Colonic mucosa (tissue), 4 donors: ENCODE results near the gene ARHGAP22. TPM values are rescaled to one million over a fixed set of nuclear protein-coding genes. Genes with fewer than 3 reads are reported as not detected.

Experiments
- DNase-seq: peaks from one replicate; pipeline ENCODE4 v3.0.0-alpha.2; 2020
- H3K27ac ChIP-seq: fragments of 200-600 bp; one replicate; pipeline ENCODE4 v1.8.0; 2021
- H3K27me3 ChIP-seq: fragments of 200-600 bp; one replicate; pipeline ENCODE4 v1.8.0; 2021
- H3K36me3 ChIP-seq: fragments of 200-600 bp; one replicate; pipeline ENCODE4 v1.8.0; 2021
- H3K4me1 ChIP-seq: fragments of 200-600 bp; one replicate; pipeline ENCODE4 v1.8.0; 2021; ENCODE audit warnings: mild to moderate bottlenecking
- H3K4me3 ChIP-seq: fragments of 200-600 bp; one replicate; pipeline ENCODE4 v1.8.0; 2021
- H3K9ac ChIP-seq, 2 donors: one replicate each; pipeline ENCODE4 v1.7.0; 2013; ENCODE audit warnings: control low read depth in 2 of 2, low read depth in 2 of 2, low read length in 2 of 2
- H3K9me3 ChIP-seq: fragments of 200-600 bp; one replicate; pipeline ENCODE4 v1.8.0; 2021
- intact Hi-C: fragments of 100-400 bp; cut with DNase I; formaldehyde crosslinking; loops from one replicate; pipeline ENCODE4 v1.14.1; 2022
- total RNA-seq, 2 donors: library from RNA; stranded (reverse); fragmentation: NEBNext Ultra II Directional in 1 of 2; extraction: Animal tissue kit (Norgen Biotek cat#: 25700) in 1 of 2; gene quantifications; one replicate each; pipeline ENCODE4 v1.2.1, GENCODE V29; 2021
- TF ChIP-seq, protein P1 (sequence below): fragments of 200-600 bp; IDR thresholded peaks from one replicate; pipeline ENCODE4 v1.8.0; 2022; ENCODE audit warnings: antibody characterized with exemption, mild to moderate bottlenecking
- donor health status: healthy.
- donor health status: DM: no; HTN: no; CAD: no.
- donor health status: DM: no; HTN: no; CAD: no.

The ARHGAP22 gene
- total RNA-seq, 2 donors from 2014 or later: 0.86 to 1.6 TPM

DNA sequence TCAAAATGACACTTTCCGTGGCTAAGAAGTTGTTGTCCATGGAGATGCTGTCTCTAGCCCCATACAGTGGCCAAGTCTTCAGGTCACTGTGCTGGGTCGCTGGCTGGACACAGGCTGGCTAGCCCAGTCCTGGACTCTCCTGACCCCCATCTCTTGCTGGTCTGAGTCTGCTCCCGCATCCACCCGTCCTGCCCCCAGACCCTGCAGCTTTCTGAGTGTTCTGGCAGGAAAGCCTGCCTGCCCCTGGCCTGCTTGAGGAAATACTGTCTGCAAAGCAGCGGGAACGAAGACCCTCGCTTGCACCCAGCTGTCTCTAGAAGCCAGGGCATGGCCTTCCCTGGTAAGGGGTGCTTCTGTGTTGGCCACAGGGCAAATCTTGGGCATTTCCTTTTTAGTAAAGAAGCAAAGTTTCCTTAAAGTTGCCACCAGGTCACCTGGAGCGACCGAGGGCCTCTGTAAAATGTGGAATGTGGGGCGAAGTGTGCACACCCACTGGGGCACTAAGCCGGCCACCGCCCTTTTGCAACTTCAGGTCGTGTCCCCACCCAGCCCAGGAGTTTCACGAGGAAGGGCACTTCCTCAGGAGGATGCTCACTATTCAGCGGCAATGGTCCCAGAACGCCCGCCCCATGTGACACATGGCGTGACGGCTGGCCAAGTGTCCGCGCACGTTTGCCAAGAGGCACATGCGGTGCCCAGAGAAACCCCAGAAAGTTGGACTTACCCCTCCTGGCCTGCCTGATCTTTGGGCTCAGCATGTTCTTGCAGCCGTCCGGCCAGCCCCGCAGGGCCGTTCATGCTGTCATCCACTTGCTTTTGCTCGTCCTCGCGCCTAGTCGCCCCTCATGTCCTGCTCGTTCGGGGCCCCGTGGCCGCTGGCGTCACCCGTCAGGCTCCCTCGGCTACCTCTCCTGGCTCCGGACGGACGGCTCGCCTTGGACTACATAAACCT is 558 bp downstream of the ARHGAP22 start:
- peak overlapping the region; percentile 29 for H3K4me3 ChIP-seq
- DNase-seq: peak; percentile 34
- H3K9ac ChIP-seq: peak overlapping the region; percentile 29 to 33
- TF ChIP-seq, protein P1, sequence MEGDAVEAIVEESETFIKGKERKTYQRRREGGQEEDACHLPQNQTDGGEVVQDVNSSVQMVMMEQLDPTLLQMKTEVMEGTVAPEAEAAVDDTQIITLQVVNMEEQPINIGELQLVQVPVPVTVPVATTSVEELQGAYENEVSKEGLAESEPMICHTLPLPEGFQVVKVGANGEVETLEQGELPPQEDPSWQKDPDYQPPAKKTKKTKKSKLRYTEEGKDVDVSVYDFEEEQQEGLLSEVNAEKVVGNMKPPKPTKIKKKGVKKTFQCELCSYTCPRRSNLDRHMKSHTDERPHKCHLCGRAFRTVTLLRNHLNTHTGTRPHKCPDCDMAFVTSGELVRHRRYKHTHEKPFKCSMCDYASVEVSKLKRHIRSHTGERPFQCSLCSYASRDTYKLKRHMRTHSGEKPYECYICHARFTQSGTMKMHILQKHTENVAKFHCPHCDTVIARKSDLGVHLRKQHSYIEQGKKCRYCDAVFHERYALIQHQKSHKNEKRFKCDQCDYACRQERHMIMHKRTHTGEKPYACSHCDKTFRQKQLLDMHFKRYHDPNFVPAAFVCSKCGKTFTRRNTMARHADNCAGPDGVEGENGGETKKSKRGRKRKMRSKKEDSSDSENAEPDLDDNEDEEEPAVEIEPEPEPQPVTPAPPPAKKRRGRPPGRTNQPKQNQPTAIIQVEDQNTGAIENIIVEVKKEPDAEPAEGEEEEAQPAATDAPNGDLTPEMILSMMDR: no peak
- peaks cover 9% of the 10 kb centered on the region for H3K4me1 ChIP-seq
- H3K27me3 ChIP-seq: no peaks in the 10 kb centered on the region
- H3K9me3 ChIP-seq: no peaks in the 10 kb centered on the region
- H3K27ac ChIP-seq: no peak overlapping the region
- intact Hi-C loops: no loop called here
- H3K36me3 ChIP-seq: no peaks in the 10 kb centered on the region

DNA sequence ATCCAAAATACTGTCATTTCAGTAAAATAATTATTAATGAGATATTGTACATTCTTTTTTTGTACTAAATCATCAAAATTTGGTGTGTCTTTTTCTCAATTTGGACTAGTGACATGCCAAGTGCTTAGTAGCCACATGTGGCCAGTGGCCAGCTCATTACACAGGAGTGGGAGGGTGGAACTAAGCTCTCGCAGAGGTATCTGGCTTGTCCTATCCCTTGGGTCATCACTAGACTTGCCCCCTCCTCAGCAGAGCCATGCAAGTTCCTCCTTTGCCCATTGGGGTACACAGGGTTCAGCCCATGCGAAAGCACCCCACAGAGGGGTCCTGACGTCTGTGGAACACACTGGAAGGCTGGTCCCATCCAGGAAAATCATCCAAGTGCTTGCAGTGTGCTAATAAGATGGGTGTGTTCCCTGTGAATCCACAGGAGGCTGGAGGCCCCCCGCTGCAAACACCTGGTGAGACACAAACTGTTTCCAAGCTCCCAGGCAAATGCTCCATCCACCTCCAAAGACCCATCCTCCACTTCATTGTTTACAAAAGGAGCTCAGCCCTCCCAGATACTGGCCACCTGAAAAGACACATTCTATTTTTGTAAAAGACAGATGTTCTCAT is 1.3 kb downstream of the ARHGAP22 start:
- intact Hi-C loops: no loop called here
- TF ChIP-seq, protein P1: no peak
- Histone ChIP-seq H3K4me3 (no peak overlapping the region), H3K4me1 (peaks cover 9% of the 10 kb centered on the region), H3K27me3 (no peaks in the 10 kb centered on the region), H3K27ac (no peak overlapping the region), H3K9ac (no peak overlapping the region), H3K36me3 (no peaks in the 10 kb centered on the region), H3K9me3 (no peaks in the 10 kb centered on the region)
- DNase-seq: no peak

DNA sequence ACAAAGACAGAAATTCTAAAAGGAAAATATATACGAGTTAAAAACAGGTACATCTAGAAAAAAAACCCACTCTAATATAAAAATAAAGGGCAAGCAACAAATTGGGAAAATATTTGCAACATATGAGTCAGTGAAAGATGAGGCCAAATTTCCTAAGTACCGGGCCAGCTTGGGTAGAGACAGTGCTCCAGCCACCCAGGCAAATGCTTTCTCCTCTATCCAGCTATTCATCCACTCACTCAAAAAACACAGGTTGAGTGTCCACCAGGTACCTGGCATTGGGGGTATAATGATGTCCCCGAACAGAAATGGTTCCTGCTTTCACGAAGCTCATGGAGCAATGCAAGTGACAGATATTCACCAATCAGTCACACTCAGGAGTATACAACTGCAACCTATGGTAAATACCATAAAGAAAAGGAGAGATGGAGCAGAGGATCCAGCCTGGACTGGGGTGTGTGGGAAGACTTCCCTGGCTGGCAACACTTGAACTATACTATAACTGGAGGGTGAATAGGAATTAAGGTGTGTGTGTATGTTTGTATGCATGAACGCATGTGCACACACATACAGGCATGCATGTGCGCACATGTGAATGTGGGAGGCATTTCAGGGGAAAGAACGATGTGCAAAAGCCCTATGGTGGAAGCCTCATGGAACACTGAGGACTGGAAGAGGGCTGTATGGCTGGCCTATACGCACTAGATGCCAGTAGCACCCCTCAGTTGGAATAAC is 2.3 kb downstream of the ARHGAP22 start:
- peak; percentile 12 for DNase-seq
- Histone ChIP-seq H3K36me3 (no peaks in the 10 kb centered on the region), H3K9me3 (no peaks in the 10 kb centered on the region), H3K27ac (no peak overlapping the region), H3K4me3 (no peak overlapping the region), H3K4me1 (peaks cover 9% of the 10 kb centered on the region), H3K9ac (no peak overlapping the region), H3K27me3 (no peaks in the 10 kb centered on the region)
- intact Hi-C loops: no loop called here
- TF ChIP-seq, protein P1: no peak

DNA sequence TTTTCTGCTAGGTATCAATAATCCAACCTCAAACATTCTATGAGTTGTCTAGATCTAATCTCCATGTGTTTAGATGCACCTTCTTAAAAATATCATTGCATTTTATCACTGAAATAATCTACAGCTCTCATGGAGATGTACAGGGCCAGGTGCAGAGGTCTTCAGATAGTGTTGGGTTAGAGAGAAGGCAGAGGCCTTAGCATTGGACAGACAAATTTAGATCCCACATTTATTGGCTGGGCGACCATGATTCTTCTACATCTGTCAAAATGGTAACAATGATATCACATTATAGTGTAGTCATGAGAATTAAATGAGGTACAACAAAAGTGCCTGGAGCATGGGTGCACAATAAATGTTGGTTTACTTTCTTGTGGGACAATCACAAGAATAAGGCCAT is 3.1 kb downstream of the ARHGAP22 start:
- Histone ChIP-seq H3K27me3 (no peaks in the 10 kb centered on the region), H3K36me3 (no peaks in the 10 kb centered on the region), H3K9ac (no peak overlapping the region), H3K9me3 (no peaks in the 10 kb centered on the region), H3K4me3 (no peak overlapping the region), H3K4me1 (peaks cover 9% of the 10 kb centered on the region), H3K27ac (no peak overlapping the region)
- intact Hi-C loops: no loop called here
- TF ChIP-seq, protein P1: no peak
- DNase-seq: no peak
